ENCODE results near the gene CPD.
"Not testable (repeated sequence)": the region's sequence is repeated elsewhere in the genome, so short reads cannot be mapped to it uniquely, and the experiment has no call there.

CPD gene

DNA sequence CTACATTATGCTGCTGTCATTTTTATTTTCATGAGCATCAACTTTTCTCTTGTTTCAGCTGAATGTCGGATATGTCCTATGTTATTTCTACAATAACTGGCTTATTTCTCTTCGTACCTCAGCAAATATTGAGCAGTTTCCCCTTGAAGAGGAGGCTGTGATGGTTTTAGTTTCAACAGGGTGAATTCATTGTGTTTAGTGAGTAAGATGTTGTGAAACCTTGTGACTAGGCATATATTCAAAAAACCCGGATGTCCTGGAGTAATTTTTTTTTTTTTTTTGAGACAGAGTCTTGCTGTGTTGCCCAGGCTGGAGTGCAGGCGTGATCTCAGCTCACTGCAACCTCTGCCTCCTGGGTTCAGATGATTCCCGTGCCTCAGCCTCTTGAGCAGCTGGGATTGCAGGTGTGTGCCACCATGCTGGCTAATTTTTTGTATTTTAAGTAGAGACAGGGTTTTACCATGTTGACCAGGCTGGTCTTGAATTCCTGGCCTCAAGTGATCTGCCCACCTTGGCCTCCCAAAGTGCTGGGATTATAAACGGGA is 11.1 kb downstream of the CPD start:
- DNase-seq, result no peak

DNA sequence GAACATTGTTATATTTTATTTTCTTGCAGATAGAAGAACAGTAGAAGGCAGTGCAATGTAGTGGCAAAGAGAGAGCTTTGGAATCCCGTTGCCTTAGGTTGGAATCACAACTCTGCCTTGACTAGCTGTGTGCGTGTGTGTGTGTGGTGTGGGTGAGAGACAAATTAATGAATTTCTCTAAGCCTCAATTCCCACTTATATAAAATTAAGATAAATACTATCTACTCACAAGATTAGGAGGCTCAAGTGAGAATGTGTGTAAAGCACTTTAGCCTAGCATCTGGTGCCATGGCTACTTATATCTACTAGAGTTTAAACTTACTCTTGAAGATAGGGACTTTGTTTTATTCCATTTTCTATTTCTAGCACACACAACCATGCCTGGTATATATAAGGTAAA is 12.8 kb downstream of the CPD start:
- no peak for DNase-seq

DNA sequence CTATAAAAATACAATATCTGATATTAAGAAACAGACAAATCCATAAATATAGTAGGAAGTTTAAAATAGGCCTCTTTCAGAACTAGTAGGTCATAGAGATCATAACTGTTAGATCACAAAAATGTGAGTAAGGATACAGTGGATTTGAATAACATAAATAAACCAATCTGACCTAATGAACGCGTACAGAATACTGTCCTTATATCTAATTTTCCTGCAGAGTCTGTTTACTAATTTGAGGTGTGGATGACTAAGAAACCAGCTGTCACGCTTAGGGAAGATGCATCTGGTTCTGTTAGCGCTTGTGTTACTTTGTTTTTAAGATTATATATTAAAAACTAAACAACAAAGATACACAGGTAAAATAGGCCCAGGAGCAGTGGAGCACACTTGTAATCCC is 14.8 kb downstream of the CPD start:
- no peak for DNase-seq

DNA sequence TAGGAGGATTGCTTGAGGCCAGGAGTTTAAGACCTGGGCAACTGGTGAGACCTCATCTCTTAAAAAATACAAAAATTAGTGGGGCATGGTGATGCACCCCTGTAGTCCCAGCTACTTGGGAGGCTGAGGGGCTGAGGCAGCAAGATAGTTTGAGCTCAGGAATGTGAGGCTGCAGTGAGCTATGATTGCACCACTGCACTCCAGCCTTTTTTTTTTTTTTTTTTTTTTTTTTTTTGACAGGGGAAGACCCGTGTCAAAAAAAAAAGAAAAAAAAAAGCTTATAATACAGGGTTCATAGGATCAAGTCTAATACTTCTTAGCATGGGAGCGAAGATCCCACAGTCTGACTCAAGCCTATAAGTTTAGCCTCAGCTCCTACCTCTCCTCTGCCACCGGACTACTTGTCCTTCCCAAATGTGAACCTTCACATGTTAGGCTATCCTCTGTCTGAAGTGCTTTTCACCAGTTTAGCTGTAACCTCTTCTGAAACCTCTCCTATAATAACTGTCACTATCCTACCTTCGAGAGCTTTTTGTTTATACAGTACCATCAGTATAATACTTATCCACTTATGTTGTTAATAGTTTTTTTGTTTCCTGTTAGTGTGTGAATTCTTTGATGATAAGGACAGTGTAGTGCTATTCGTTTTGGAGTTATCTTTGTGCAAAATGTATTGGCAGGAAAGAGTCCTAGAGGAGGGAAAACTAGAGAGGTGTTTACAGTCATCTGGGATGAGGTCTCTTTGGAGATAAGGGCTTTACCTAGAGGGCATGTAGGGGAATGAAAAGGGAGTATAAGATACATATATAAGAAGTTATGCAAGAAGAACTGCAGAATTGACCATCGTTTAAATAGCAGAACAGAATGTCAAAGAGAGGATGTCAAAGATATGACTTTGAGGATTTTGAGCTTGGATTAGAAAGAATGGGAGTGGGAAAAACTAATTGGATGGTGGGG is 15.5 kb downstream of the CPD start:
- no peak for DNase-seq

DNA sequence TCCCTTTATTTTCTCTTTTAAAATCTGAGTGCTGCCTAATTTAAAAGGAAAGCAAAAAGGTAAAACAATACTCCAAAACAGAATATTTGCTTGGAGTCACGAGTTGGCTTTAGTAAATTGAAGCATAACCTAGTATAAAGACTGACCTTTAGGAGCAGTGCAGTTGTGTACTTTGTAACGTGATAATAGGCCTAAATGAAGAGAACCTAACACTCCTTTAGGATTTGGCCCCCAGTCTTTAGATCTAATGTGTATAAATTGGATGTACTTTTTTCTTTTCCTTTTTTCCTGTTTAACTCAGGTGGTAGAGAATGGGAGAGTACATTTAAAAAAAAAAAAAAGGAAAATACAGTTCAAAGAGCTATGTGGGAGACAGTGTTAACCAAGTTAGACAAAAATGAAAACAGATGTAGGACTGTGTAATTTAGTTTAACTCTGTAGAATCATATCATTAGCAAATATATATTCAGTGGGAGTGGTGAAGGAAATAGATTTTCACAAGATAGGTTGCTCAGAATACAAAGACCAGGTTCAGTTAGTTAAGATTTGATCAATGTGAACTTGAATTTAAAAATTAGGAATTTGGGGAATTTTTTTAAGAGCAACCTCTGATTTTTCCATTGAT is 16.8 kb downstream of the CPD start:
- no peak for DNase-seq

DNA sequence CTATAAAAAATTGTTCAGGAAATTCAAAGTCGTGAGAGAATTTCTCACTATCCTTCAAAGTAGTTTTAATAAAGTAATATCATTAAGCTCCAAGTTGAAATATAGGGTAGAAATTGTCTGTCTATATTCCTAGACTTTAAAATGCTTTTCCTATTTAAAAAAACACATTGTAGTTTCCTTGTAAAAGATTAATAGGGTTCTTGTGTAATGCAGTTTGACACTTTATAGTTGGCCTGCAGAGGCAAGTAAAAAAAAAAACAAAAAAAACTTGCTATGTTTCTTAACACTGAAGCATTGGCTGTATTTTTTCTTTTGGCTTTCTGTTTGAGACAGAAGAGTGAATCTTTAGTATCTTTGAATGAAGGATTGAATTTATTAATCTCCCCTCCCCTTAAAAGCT is 17.4 kb downstream of the CPD start:
- no peak for DNase-seq

DNA sequence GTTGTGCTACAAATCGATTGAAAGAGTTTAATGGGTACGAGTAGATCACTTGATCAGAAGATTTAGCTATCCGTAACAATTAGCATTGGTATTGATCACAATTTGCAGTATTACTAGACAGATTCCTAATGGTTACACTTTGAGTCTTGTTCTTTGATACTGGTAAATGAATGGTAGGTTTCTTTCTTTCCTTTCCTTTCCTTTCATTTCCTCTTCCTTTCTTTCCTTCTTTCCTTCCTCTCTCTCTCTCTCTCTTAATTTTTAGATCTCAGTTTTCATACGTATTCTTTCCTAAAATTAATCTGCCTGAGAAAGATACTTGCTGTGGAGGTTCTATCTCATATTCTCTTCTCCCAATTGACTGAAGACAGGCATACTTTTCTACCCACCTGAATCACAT is 17.9 kb downstream of the CPD start:
- no peak for DNase-seq

DNA sequence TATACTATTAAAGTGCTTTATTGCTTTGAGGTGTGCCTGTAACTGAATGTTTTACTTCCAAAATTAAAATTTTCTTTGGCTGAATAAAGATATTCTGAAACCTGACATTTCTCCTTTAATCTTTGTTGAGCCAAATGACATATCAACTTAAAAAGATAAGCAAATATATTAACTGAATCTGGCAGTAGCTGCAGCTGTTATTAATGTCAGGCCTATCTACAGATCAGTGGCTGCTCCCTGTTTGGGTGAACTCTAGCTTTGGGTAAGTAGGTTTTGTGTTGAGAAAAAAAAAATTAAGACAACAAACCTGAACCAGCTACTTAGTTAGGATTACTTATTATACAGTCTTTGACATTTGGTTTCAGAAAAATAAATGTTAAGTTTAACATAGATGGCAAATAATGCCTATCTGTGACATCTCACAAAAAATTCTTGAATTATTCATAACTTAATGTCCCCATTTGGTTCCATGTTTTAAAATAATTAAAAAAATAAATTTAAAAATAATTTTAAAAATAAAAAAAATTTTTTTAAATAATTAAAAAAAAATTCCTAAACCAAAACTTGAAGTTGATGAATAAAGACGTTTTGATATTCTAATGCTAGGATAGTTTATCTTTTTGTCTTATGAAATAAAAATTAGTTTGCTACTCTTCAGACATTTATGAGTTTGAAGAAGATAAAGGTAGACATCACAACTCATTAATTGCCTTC is 19.8 kb downstream of the CPD start:
- DNase-seq, result no peak

DNA sequence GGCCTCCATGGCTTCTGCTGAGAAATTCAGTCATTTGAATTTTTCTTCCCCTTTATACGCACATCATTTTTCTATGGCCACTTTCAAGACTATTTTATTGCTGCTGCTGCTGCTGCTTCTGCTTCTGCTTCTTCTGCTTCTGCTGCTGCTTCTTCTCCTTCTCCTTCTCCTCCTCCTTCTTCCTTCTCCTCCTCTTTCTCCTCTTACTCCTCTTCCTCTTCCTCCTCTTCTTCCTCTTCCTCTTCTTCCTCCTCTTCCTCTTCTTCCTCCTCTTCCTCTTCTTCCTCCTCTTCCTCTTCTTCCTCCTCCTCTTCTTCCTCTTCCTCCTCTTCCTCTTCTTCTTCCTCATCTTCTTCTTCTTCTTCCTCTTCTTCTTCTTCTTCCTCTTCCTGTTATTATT is 22.4 kb downstream of the CPD start:
- no peak for DNase-seq

DNA sequence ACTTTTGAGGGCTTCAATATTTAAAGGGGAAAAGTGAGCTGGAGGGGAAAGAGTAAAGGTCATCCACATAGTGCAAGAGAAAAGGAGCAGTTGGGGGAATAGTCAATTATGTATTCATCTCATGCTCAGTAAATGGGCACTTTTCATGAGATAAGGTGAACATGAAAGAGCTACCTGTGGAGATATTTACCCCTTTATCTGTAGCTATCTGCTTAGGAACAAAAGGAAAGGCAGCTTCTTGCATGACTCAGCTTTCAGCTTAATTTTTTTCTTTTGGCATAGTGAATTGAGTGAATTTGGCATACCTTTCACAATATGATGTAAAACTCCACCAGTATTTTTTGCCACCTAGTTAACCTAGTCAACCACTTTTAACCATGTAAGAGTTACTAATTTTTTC is 26.4 kb downstream of the CPD start:
- DNase-seq, result no peak

DNA sequence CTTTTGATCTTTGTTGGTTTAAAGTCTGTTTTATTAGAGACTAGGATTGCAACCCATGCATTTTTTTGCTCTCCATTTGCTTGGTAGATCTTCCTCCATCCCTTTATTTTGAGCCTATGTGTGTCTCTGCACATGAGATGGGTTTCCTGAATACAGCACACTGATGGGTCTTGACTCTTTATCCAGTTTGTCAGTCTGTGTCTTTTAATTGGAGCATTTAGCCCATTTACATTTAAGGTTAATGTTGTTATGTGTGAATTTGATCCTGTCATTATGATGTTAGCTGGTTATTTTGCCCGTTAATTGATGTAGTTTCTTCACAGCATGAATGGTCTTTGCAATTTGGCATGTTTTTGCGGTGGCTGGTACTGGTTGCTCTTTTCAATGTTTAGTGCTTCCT is 31.9 kb downstream of the CPD start:
- not testable (repeated sequence) for DNase-seq

DNA sequence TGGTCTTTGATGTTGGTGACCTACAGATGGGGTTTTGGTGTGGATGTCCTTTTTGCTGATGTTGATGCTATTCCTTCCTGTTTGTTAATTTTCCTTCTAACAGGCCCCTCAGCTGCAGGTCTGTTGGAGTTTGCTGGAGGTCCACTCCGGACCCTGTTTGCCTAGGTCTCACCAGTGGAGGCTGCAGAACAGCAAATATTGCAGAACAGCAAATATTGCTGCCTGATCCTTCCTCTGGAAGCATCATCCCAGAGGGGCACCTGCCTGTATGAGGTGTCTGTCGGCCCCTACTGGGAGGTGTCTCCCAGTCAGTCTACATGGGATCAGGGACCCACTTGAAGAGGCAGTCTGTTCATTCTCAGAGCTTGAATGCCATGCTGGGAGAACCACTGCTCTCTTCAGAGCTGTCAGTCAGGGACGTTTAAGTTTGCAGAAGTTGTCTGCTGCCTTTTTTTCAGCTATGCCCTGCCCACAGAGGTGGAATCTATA is 33.3 kb downstream of the CPD start:
- not testable (repeated sequence) for DNase-seq

DNA sequence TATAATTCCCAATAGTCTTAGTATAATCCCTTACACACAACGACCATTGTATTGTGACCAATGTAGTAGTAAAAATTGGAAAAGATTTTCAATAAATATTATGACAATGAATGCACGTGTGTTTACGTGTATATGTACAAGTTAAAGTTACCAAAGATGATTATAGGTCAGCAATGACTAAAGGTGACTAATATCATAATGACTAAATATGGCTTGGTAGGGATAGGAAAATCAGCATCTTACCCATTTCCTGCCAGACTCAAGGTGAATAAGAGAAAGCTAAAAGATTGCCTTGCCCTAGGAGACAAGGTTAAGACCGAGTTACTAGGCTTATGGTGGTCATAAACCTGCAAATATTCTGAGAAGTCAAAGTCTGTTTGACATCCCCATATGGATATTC is 34.4 kb downstream of the CPD start:
- no peak for DNase-seq

DNA sequence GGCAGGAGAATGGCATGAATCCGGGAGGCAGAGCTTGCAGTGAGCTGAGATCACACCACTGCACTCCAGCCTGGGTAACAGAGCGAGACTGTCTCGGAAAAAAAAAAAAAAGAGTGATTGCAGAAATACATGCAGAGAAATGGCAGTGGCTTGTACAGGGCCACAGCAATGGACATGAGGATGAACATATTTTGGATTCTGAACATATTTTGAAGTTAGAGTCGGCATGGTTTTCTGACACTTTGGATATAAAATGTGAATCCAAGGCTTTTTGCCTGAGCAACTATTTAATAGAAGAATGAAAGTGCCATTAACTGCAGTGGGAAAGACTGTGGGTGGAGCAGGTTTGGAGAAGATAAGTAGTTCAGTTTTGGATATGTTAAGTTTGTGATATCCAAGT is 35.8 kb downstream of the CPD start:
- no peak for DNase-seq

DNA sequence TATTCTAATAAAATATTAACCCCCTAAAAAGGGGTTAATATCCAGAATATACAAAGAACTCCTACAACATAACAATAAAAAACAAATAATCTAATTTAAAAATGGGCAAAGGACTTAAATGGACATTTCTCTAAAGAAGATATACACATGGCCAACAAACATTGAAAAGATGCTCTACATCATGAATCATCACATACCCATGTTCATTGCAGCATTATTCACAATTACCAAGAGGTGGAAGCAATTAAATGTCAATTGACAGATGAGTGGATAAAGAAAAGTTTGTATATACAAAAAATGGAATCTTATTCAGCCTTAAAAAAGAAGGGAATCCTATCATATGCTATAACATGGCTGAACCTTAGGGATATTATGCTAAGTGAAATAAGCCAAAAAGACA is 36.8 kb downstream of the CPD start:
- no peak for DNase-seq

DNA sequence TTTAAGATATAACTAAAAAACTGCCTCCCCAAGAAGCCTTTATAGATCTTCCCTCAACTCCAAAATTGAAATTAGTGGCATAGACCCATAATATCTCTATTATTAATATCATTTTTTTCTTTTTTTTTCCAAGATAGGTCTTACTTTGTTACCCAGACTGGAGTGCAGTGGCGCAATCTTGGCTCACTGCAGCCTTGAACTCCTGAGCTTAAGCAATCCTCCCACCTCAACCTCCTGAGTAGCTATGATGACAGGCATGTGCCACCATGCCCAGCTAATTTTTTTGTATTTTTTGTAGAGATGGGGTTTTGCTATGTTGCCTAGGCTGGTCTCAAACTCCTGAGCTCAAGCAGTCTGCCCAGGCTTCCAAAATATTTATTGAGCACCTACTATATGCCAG is 39.3 kb downstream of the CPD start:
- DNase-seq, result not testable (repeated sequence)

DNA sequence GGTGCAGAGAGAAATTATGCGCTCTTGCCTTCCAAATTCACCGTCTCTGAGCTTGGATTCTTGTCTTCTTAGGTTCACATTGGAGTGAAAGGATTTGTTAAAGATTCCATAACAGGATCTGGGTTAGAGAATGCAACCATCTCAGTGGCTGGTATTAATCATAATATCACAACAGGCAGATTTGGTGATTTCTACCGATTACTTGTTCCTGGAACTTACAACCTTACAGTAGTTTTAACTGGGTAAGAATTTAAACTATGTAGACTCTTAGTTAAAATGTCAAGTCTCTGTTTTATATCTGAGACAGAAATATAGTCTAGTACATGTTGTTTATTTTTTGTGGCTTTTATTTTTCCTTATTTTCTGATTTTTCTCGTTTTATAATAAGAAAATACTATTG is 42.9 kb downstream of the CPD start:
- DNase-seq, result no peak

DNA sequence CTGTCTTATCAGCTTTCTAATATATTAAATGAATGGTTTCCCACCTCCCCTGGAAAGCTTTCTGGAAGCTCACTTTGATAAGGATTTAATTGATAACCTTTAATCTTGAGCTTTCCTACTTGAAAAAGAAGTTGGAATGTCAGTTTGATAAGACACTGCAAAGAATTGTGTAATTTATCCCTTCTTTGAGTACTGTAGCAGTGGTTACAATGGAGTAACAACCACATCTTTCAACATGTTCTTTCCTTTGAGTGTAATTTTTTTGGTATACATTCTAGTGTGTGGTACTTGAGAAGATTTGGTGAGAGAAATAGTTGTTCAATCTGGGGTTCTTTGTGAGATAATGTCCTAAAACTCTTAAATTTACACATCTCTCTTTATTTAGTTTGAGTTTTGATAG is 43.4 kb downstream of the CPD start:
- no peak for DNase-seq

DNA sequence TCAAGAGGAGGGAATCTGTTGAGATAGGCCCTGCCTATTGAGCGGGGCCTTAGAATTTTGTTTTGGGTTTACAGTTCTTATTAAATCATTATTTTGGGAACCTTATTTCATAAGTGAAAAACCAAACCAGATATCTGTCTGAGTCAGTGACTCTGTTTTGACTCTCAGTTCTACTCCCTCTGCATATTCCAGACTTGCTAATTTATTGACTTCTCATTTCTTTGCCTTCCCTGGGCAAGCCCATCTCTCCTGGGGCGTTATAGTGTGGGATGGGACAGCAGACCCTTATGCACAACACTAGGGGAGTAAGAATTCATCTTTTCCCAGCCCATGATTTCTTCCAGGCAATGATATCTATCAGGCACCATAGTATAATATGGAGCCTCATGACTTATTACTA is 45.7 kb downstream of the CPD start:
- no peak for DNase-seq

DNA sequence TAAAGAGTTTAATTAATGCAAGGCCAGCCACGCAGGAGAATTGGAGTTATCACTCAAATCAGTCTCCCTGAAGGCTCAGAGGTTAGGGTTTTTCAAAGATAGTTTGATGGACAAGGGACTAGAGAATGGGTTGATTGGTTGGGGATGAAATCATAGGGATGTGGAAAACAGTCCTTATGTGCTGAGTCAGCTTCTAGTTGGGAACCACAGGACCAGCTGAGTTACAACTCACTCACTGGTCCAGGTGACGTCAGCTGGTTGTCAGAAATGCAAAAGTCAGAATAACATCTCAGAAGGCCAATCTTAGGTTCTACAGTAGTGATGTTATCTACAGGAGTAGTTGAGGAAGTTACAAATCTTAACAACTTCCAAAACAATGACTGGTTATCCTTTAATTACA is 47.6 kb downstream of the CPD start:
- no peak for DNase-seq

DNA sequence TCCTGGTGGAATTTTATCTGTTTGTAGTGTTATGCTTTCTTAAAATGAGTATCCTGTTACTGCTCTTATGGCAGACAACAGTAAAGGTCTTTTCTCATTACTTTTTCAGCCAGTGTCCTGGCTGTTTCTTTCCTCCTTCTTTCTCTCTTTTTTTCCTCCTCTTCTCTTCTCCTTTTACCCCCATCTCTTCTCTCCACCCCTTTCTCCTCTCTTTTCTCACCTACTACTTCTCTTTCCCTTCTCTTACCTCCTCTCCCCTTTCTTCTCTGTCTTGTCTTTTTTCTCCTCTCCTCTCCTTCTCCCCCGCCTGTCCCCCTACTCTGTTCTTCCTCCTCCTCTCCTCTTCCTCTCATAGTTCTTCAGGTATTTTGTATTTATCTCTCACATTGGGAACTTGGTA is 48.9 kb downstream of the CPD start:
- DNase-seq, result no peak

DNA sequence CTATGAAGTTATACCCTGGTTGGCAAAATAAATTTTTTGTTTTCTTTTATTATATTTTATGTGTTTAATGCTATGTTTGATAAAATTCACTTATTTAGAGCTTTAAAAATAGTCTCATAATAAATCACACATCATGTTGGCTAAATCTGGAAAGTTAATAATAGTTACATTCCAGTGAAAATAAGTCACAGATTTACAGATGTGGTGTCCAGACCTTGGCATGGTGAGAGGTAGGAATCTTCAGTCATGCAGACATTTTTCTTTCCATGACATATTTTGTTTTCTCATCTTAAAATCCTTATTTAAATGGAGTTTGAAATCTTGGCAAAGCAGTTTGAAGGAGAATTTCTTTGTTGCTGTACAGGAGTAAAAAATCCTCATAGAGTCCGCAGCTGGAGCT is 50.4 kb downstream of the CPD start:
- no peak for DNase-seq

DNA sequence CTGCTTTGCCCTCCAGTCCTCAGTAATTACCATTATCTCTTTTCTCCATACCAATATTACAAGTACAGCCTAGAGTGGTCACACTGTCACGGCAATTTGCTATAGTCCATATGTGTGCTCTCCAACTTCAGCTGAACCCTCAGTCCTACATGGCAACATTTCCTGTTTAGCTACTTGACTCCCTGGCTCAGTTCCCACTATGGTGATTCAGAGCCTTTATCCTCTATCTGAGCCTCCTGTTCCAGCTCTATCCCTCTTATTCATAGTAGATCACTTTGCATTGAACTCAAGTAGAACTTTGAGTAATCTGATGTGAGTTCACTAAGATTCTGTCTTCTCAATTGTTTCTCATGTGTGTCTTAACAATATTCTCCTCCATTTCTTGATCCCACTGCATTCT is 54.8 kb downstream of the CPD start:
- no peak for DNase-seq

DNA sequence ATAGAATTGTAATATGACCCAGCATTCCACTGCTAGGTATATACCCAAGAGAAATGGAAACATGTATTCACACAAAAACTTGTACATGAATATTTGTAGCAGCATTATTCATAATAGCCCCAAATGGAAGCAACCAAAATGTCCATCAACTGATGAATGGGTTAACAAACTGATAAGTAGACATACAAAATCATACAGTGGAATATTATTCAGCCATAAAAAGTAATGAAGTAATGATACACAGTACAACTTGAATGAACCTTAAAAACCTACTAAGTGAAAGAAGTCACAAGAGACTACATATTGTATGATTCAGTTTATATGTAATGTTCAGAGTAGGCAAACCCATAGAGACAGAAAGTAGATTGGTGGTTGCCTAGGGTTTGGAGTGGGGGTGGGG is 58.0 kb downstream of the CPD start:
- DNase-seq, result no peak

All from RPMI8226 (cell line).